Mononuclear cell (primary cell): ENCODE results near the gene PYROXD2. TPM values are rescaled to one million over a fixed set of nuclear protein-coding genes. Genes with fewer than 3 reads are reported as not detected.

Experiments used
- H3K27me3 ChIP-seq: 2 replicates; pipeline ENCODE4 v1.6.0; 2011; ENCODE audit warnings: low read length, control low read depth; ENCODE audit not compliant: insufficient read depth
- H3K4me1 ChIP-seq: 2 replicates; pipeline ENCODE4 v1.5.1; 2011; ENCODE audit warnings: mild to moderate bottlenecking, low read length, control low read depth; ENCODE audit not compliant: insufficient read depth
- H3K4me3 ChIP-seq: 2 replicates; pipeline ENCODE4 v1.5.1; 2011; ENCODE audit warnings: mild to moderate bottlenecking, low read length, moderate library complexity
- H3K9me3 ChIP-seq: 2 replicates; pipeline ENCODE4 v1.5.1; 2011; ENCODE audit warnings: low read depth, mild to moderate bottlenecking, control low read depth, low read length
- total RNA-seq: library from RNA; depleted of rRNA; stranded (reverse); fragments of >200 nt; gene quantifications from one replicate; pipeline ENCODE4 v1.2.3, GENCODE V29; 2012

Gene PYROXD2
- total RNA-seq, 1 donor = 2.2 TPM

GRCh38 chr10:98446151-98446660 lies 31.2 kb upstream of the PYROXD2 start:
- H3K9me3 ChIP-seq = no peaks in the 10 kb centered on the region
- H3K27me3 ChIP-seq = peaks cover 4% of the 10 kb centered on the region
- peak overlapping the region; percentile 53 for H3K4me3 ChIP-seq
- peaks cover 27% of the 10 kb centered on the region for H3K4me1 ChIP-seq

GRCh38 chr10:98445200-98445812 lies 30.3 kb upstream of the PYROXD2 start:
- H3K4me3 ChIP-seq = no peak overlapping the region
- H3K9me3 ChIP-seq = no peaks in the 10 kb centered on the region
- H3K27me3 ChIP-seq = no peaks in the 10 kb centered on the region
- peaks cover 30% of the 10 kb centered on the region for H3K4me1 ChIP-seq

GRCh38 chr10:98444314-98445006 lies 29.5 kb upstream of the PYROXD2 start:
- Histone ChIP-seq H3K4me3 (no peak overlapping the region), H3K9me3 (no peaks in the 10 kb centered on the region), H3K4me1 (peaks cover 30% of the 10 kb centered on the region), H3K27me3 (no peaks in the 10 kb centered on the region)

- Histone ChIP-seq H3K9me3 (no peaks in the 10 kb centered on the region), H3K4me3 (no peak overlapping the region), H3K4me1 (peaks cover 2% of the 10 kb centered on the region), H3K27me3 (no peaks in the 10 kb centered on the region)
Measured at GRCh38 chr10:98438715-98439114, 23.7 kb upstream of the PYROXD2 start.

- Histone ChIP-seq H3K4me3 (no peak overlapping the region), H3K4me1 (peaks cover 2% of the 10 kb centered on the region), H3K27me3 (no peaks in the 10 kb centered on the region), H3K9me3 (no peaks in the 10 kb centered on the region)
Measured at GRCh38 chr10:98436704-98437103, 21.7 kb upstream of the PYROXD2 start.

GRCh38 chr10:98435178-98435577 lies 20.2 kb upstream of the PYROXD2 start:
- H3K9me3 ChIP-seq = no peaks in the 10 kb centered on the region
- no peak overlapping the region for H3K4me3 ChIP-seq
- H3K4me1 ChIP-seq = no peaks in the 10 kb centered on the region
- no peaks in the 10 kb centered on the region for H3K27me3 ChIP-seq

- Histone ChIP-seq H3K27me3 (no peaks in the 10 kb centered on the region), H3K4me1 (no peaks in the 10 kb centered on the region), H3K4me3 (no peak overlapping the region), H3K9me3 (no peaks in the 10 kb centered on the region)
Measured at GRCh38 chr10:98433881-98434732, 19.1 kb upstream of the PYROXD2 start.

- no peaks in the 10 kb centered on the region for H3K27me3 ChIP-seq
- H3K9me3 ChIP-seq = no peaks in the 10 kb centered on the region
- no peak overlapping the region for H3K4me3 ChIP-seq
- no peaks in the 10 kb centered on the region for H3K4me1 ChIP-seq
Measured at GRCh38 chr10:98433371-98433770, 18.4 kb upstream of the PYROXD2 start.

- Histone ChIP-seq H3K4me1 (no peaks in the 10 kb centered on the region), H3K4me3 (no peak overlapping the region)
Measured at GRCh38 chr10:98432330-98432729, 17.3 kb upstream of the PYROXD2 start.

GRCh38 chr10:98431016-98431415 lies 16.0 kb upstream of the PYROXD2 start:
- Histone ChIP-seq H3K4me3 (no peak overlapping the region), H3K9me3 (no peaks in the 10 kb centered on the region), H3K27me3 (no peaks in the 10 kb centered on the region), H3K4me1 (no peaks in the 10 kb centered on the region)

More at GRCh38 chr10:98432330-98432729, 17.3 kb upstream of the PYROXD2 start:
- no peaks in the 10 kb centered on the region for H3K9me3 ChIP-seq
- H3K27me3 ChIP-seq = no peaks in the 10 kb centered on the region

- Histone ChIP-seq H3K4me3 (no peak overlapping the region), H3K4me1 (no peaks in the 10 kb centered on the region), H3K27me3 (no peaks in the 10 kb centered on the region), H3K9me3 (no peaks in the 10 kb centered on the region)
Measured at GRCh38 chr10:98430427-98430826, 15.4 kb upstream of the PYROXD2 start.

- Histone ChIP-seq H3K4me1 (no peaks in the 10 kb centered on the region), H3K9me3 (no peaks in the 10 kb centered on the region), H3K27me3 (no peaks in the 10 kb centered on the region), H3K4me3 (no peak overlapping the region)
Measured at GRCh38 chr10:98429320-98430072, 14.5 kb upstream of the PYROXD2 start.

- H3K27me3 ChIP-seq = no peaks in the 10 kb centered on the region
- no peaks in the 10 kb centered on the region for H3K9me3 ChIP-seq
- H3K4me1 ChIP-seq = no peaks in the 10 kb centered on the region
- no peak overlapping the region for H3K4me3 ChIP-seq
Measured at GRCh38 chr10:98427011-98427515, 12.1 kb upstream of the PYROXD2 start.

- no peaks in the 10 kb centered on the region for H3K9me3 ChIP-seq
- H3K4me1 ChIP-seq = no peaks in the 10 kb centered on the region
- H3K4me3 ChIP-seq = no peak overlapping the region
- H3K27me3 ChIP-seq = no peaks in the 10 kb centered on the region
Measured at GRCh38 chr10:98425511-98426352, 10.8 kb upstream of the PYROXD2 start.
